GM12878 (cell line): ENCODE measurements around the gene CFAP90. TPM values are rescaled to one million over a fixed set of nuclear protein-coding genes. Genes with fewer than 3 reads are reported as not detected.

ENCODE experiments used
- ATAC-seq: fragments of 200-7000 bp; cut with Tn5 transposase; 3 replicates; pipeline ENCODE4 v1.9.1; 2020; ENCODE audit warnings: mild to moderate bottlenecking, moderate library complexity
- BruUV-seq: library from RNA; stranded (reverse); fragments of 400-500 nt; replicated peaks from 2 replicates; lab custom pipeline; 2021; lab: Mats Ljungman, UMichigan
- CTCF ChIA-PET: fragments of 300-600 bp; sonication (Branson Sonifier 250); formaldehyde crosslinking; extraction: SDS; loops from one replicate; lab custom pipeline; 2021; ENCODE audit warnings: inconsistent platforms; lab: Yijun Ruan, JAX
- POLR2A ChIA-PET: fragments of 350-600 bp; formaldehyde crosslinking; extraction: SDS; loops from one replicate; lab custom pipeline; 2021; ENCODE audit warnings: inconsistent platforms; lab: Charles Lee
- RAD21 ChIA-PET: fragments of 300-600 bp; sonication (Branson Sonifier 250); formaldehyde crosslinking; loops from one replicate; lab custom pipeline; 2023; ENCODE audit warnings: antibody characterized with exemption; ENCODE audit not compliant: unreplicated experiment; lab: Charles Lee
- SMC1A ChIA-PET: fragments of 300-600 bp; sonication (Branson Sonifier 250); formaldehyde crosslinking; loops from one replicate; lab custom pipeline; 2023; ENCODE audit not compliant: unreplicated experiment, uncharacterized antibody; lab: Charles Lee
- DNase-seq: peaks from one replicate; pipeline ENCODE4 v3.0.0-alpha.2; 2011; ENCODE audit warnings: low read depth, low spot score
- FAIRE-seq: peaks from 3 replicates; lab custom pipeline; 2011; peaks lifted over from hg19 to GRCh38; lab: Jason Lieb, UNC
- H2AFZ ChIP-seq: 2 replicates; pipeline ENCODE4 v1.6.0; 2011; ENCODE audit warnings: low read depth, low read length, control low read depth; ENCODE audit not compliant: control insufficient read depth
- H3K27ac ChIP-seq: 2 replicates; pipeline ENCODE4 v1.5.1; 2011; ENCODE audit warnings: control low read depth; ENCODE audit not compliant: control insufficient read depth, insufficient read depth
- H3K27me3 ChIP-seq, 2 experiments: replicated peaks in 1 of 2; 2 replicates each; pipeline versions ENCODE4 v1.6.0 to v1.6.1; 2011; ENCODE audit warnings: low read length in 1 of 2; ENCODE audit not compliant: control insufficient read depth in 2 of 2, insufficient read depth in 2 of 2
- H3K36me3 ChIP-seq, 2 experiments: 2 replicates each; pipeline ENCODE4 v1.5.1; 2011; ENCODE audit warnings: low read length in 1 of 2; ENCODE audit not compliant: control insufficient read depth in 2 of 2, insufficient read depth in 2 of 2
- H3K4me1 ChIP-seq: 2 replicates; pipeline ENCODE4 v1.6.1; 2011; ENCODE audit warnings: mild to moderate bottlenecking, low read length, moderate library complexity, mixed read lengths; ENCODE audit not compliant: control insufficient read depth, insufficient read depth
- H3K4me2 ChIP-seq: 2 replicates; pipeline ENCODE4 v1.6.0; 2011; ENCODE audit warnings: control low read depth; ENCODE audit not compliant: control insufficient read depth, insufficient read depth
- H3K4me3 ChIP-seq: fragments of 200-600 bp; sonication (generic); 2 replicates; pipeline ENCODE4 v1.5.1; 2016
- H3K79me2 ChIP-seq: 2 replicates; pipeline ENCODE4 v1.6.0; 2011; ENCODE audit warnings: low read length; ENCODE audit not compliant: control insufficient read depth, insufficient read depth
- H3K9ac ChIP-seq: 2 replicates; pipeline ENCODE4 v1.8.0; 2011; ENCODE audit warnings: low read length, control low read depth, mixed read lengths; ENCODE audit not compliant: control insufficient read depth, insufficient read depth
- H3K9me3 ChIP-seq: replicated peaks from 3 replicates; pipeline ENCODE4 v1.5.1; 2011; ENCODE audit warnings: mild to moderate bottlenecking, low read length; ENCODE audit not compliant: control insufficient read depth, insufficient read depth
- H4K20me1 ChIP-seq: 2 replicates; pipeline ENCODE4 v1.6.0; 2011; ENCODE audit not compliant: control insufficient read depth, insufficient read depth
- CHD1 ChIP-seq: IDR thresholded peaks from 2 replicates; pipeline ENCODE4 v1.6.1; 2012; ENCODE audit warnings: low read depth, low read length, improper control_type of control experiment
- MYC ChIP-seq: IDR thresholded peaks from 2 replicates; pipeline ENCODE4 v1.6.1; 2011; ENCODE audit warnings: mild to moderate bottlenecking, low read length, moderate library complexity, inconsistent platforms; ENCODE audit not compliant: insufficient read depth, insufficient replicate concordance, insufficient read length, severe bottlenecking
- PAX8 ChIP-seq: fragments of 450-650 bp; IDR thresholded peaks from 2 replicates; pipeline ENCODE4 v1.6.1; 2017; ENCODE audit warnings: mild to moderate bottlenecking, moderate library complexity
- POLR2AphosphoS2 ChIP-seq: IDR thresholded peaks from 2 replicates; pipeline ENCODE4 v1.6.1; 2011; ENCODE audit warnings: low read depth, mild to moderate bottlenecking, low read length, improper control_type of control experiment, moderate library complexity
- STAT1 ChIP-seq: fragments of 450-650 bp; conservative IDR thresholded peaks from 2 replicates; pipeline ENCODE4 v1.6.1; 2014; ENCODE audit warnings: antibody characterized with exemption, mild to moderate bottlenecking
- SUZ12 ChIP-seq: fragments of 200-600 bp; sonication (generic); IDR thresholded peaks from one replicate; pipeline ENCODE4 v1.6.1; 2018; ENCODE audit warnings: antibody characterized with exemption, mild to moderate bottlenecking; ENCODE audit not compliant: unreplicated experiment
- WGBS: methylation state at CpG from one replicate; pipeline ENCODE4 v1.1.6; 2016; ENCODE audit warnings: low lambda C conversion rate; ENCODE audit not compliant: insufficient replicate concordance, insufficient coverage; ENCODE audit errors: missing lambda C conversion rate; 5-methylcytosine and 5-hydroxymethylcytosine counted together
- in situ Hi-C: fragments of 300-500 bp; cut with MboI; formaldehyde crosslinking; loops from 9 replicates; pipeline ENCODE4 v1.14.3; 2018; ENCODE audit warnings: mixed read lengths
- intact Hi-C: fragments of 100-400 bp; cut with micrococcal nuclease; formaldehyde crosslinking; loops from one replicate; pipeline ENCODE4 v1.14.2; 2022; ENCODE audit not compliant: unreplicated experiment
- polyA plus RNA-seq, 11 experiments: library from polyadenylated mRNA; depleted of rRNA in 4 of 11; unstranded in 6 of 11; stranded (reverse) in 5 of 11; fragments of >200 nt; fragmentation: Nextera tagmentation in 4 of 11; fragmentation: Illumina TruSeq in 1 of 11; extraction: Ambion mirVana in 4 of 11; extraction: Trizol in 1 of 11; gene quantifications; 1 replicate in 1 of 11; 2 replicates in 10 of 11; pipeline versions ENCODE4 v1.2.1 to v1.2.3, GENCODE V29; 2011 to 2016; ENCODE audit warnings: inconsistent platforms in 2 of 11, missing spikeins in 2 of 11, low read depth in 1 of 11
- total RNA-seq, 4 experiments: library from RNA; depleted of rRNA in 3 of 4; stranded (reverse); fragments of >200 nt in 3 of 4; fragmentation: Illumina TruSeq in 1 of 4; extraction: Trizol in 1 of 4; gene quantifications; 2 replicates each; pipeline versions ENCODE4 v1.2.1 to v1.2.3, GENCODE V29; 2013 to 2021
- TF ChIP-seq, protein P1 (sequence below): IDR thresholded peaks from 2 replicates; pipeline ENCODE4 v1.6.1; 2012; ENCODE audit warnings: improper control_type of control experiment, low read depth, low read length; ENCODE audit not compliant: insufficient replicate concordance
- TF ChIP-seq, protein P2 (sequence below): IDR thresholded peaks from 2 replicates; pipeline ENCODE4 v1.6.1; 2011; ENCODE audit warnings: borderline replicate concordance, low read depth, mild to moderate bottlenecking, moderate library complexity, low read length; ENCODE audit not compliant: insufficient read depth, poor library complexity, severe bottlenecking

CFAP90 gene
- total and polyA plus RNA-seq, 10 of the 15 experiments (the other 5 are each of a cell fraction or from before 2014, with no cell fraction given) = not detected

GRCh38 chr5:7851240-7851592, 283 bp upstream of the CFAP90 start:
- Histone ChIP-seq H2AFZ (no peak overlapping the region), H3K27me3 (peaks cover 6 to 9% of the 10 kb centered on the region in 2 experiments; a peak in 3 of 4 replicates), H3K9ac (no peak overlapping the region), H3K36me3 (no peaks in the 10 kb centered on the region), H4K20me1 (no peaks in the 10 kb centered on the region), H3K79me2 (no peaks in the 10 kb centered on the region), H3K4me1 (no peaks in the 10 kb centered on the region), H3K27ac (no peak overlapping the region), H3K9me3 (no peaks in the 10 kb centered on the region; the same call in 2 of the 3 replicates), H3K4me3 (no peak overlapping the region), H3K4me2 (no peak overlapping the region)
- FAIRE-seq (no peak), ATAC-seq (no peak), DNase-seq (no peak)
- intact Hi-C loops = no loop called here
- BruUV-seq = no TSS peak
- ChIA-PET CTCF (no interaction called here), RAD21 (no interaction called here), POLR2A (no interaction called here), SMC1A (no interaction called here)
- TF ChIP-seq PAX8 = no peak
- in situ Hi-C loops = no loop called here
- 78% methylated on average over 16 of the region's 16 CpGs for WGBS

- FAIRE-seq (no peak), DNase-seq (no peak), ATAC-seq (no peak)
- POLR2A ChIA-PET = no interaction called here
- H3K4me3 ChIP-seq = no peak overlapping the region
- H3K9me3 ChIP-seq = no peaks in the 10 kb centered on the region; the same call in 2 of the 3 replicates
- no peaks in the 10 kb centered on the region for H4K20me1 ChIP-seq
- in situ Hi-C loops (no loop called here), intact Hi-C loops (no loop called here)
- no peaks in the 10 kb centered on the region for H3K4me1 ChIP-seq
- 21% methylated on average over 36 of the region's 44 CpGs for WGBS
- RAD21 ChIA-PET = no interaction called here
- H2AFZ ChIP-seq = no peak overlapping the region
- CTCF ChIA-PET = no interaction called here
- H3K79me2 ChIP-seq = no peaks in the 10 kb centered on the region
- SMC1A ChIA-PET = no interaction called here
- no peaks in the 10 kb centered on the region for H3K36me3 ChIP-seq
- no peak overlapping the region for H3K27ac ChIP-seq
- peak overlapping the region; percentile 22; the same call in 1 of the 2 replicates for H3K4me2 ChIP-seq
- H3K9ac ChIP-seq = no peak overlapping the region
- peak; percentile 66 for TF ChIP-seq SUZ12
- TF ChIP-seq MYC = no peak
- TF ChIP-seq STAT1 = no peak
- no peak for TF ChIP-seq CHD1
- TF ChIP-seq, protein P1, sequence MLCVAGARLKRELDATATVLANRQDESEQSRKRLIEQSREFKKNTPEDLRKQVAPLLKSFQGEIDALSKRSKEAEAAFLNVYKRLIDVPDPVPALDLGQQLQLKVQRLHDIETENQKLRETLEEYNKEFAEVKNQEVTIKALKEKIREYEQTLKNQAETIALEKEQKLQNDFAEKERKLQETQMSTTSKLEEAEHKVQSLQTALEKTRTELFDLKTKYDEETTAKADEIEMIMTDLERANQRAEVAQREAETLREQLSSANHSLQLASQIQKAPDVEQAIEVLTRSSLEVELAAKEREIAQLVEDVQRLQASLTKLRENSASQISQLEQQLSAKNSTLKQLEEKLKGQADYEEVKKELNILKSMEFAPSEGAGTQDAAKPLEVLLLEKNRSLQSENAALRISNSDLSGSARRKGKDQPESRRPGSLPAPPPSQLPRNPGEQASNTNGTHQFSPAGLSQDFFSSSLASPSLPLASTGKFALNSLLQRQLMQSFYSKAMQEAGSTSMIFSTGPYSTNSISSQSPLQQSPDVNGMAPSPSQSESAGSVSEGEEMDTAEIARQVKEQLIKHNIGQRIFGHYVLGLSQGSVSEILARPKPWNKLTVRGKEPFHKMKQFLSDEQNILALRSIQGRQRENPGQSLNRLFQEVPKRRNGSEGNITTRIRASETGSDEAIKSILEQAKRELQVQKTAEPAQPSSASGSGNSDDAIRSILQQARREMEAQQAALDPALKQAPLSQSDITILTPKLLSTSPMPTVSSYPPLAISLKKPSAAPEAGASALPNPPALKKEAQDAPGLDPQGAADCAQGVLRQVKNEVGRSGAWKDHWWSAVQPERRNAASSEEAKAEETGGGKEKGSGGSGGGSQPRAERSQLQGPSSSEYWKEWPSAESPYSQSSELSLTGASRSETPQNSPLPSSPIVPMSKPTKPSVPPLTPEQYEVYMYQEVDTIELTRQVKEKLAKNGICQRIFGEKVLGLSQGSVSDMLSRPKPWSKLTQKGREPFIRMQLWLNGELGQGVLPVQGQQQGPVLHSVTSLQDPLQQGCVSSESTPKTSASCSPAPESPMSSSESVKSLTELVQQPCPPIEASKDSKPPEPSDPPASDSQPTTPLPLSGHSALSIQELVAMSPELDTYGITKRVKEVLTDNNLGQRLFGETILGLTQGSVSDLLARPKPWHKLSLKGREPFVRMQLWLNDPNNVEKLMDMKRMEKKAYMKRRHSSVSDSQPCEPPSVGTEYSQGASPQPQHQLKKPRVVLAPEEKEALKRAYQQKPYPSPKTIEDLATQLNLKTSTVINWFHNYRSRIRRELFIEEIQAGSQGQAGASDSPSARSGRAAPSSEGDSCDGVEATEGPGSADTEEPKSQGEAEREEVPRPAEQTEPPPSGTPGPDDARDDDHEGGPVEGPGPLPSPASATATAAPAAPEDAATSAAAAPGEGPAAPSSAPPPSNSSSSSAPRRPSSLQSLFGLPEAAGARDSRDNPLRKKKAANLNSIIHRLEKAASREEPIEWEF = no peak
- TF ChIP-seq, protein P2, sequence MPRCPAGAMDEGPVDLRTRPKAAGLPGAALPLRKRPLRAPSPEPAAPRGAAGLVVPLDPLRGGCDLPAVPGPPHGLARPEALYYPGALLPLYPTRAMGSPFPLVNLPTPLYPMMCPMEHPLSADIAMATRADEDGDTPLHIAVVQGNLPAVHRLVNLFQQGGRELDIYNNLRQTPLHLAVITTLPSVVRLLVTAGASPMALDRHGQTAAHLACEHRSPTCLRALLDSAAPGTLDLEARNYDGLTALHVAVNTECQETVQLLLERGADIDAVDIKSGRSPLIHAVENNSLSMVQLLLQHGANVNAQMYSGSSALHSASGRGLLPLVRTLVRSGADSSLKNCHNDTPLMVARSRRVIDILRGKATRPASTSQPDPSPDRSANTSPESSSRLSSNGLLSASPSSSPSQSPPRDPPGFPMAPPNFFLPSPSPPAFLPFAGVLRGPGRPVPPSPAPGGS = no peak
- TF ChIP-seq POLR2AphosphoS2 = no peak
- peaks cover 6 to 9% of the 10 kb centered on the region in 2 experiments; a peak in 3 of 4 replicates for H3K27me3 ChIP-seq
- no TSS peak for BruUV-seq
Observed at GRCh38 chr5:7849681-7850394, 1.1 kb downstream of the CFAP90 start.
